HL-60 (cell line): ENCODE data around the gene RYR2.
"Not testable (repeated sequence)": the region's sequence is repeated elsewhere in the genome, so short reads cannot be mapped to it uniquely, and the experiment has no call there.

Experiments used
- DNase-seq, 2 experiments: peaks; one replicate each; pipeline ENCODE4 v3.0.0-alpha.2; 2010 to 2020; ENCODE audit warnings: low read depth in 1 of 2, low spot score in 1 of 2
- H3K27ac ChIP-seq: fragments of 250-450 bp; sonication (Bioruptor Pico); replicated peaks from 2 replicates; pipeline ENCODE4 v1.5.1; 2020; ENCODE audit warnings: mild to moderate bottlenecking, moderate library complexity
- H3K27me3 ChIP-seq: fragments of 250-450 bp; sonication (Bioruptor Pico); 2 replicates; pipeline ENCODE4 v1.5.1; 2021; ENCODE audit warnings: mild to moderate bottlenecking, moderate library complexity; ENCODE audit not compliant: insufficient read depth, poor library complexity, severe bottlenecking
- H3K4me3 ChIP-seq: replicated peaks from 2 replicates; pipeline ENCODE4 v1.5.1; 2011; ENCODE audit warnings: mild to moderate bottlenecking, control low read depth, low read length; ENCODE audit not compliant: insufficient read depth
- CTCF ChIP-seq: IDR thresholded peaks from one replicate; pipeline ENCODE4 v1.5.1; 2011; ENCODE audit warnings: low read length, control low read depth, inconsistent platforms; ENCODE audit not compliant: insufficient read depth
- GABPA ChIP-seq: IDR thresholded peaks from 2 replicates; pipeline ENCODE4 v1.6.1; 2012; ENCODE audit warnings: low read depth
- POLR2AphosphoS5 ChIP-seq: IDR thresholded peaks from 2 replicates; pipeline ENCODE4 v1.6.1; 2012; ENCODE audit warnings: low read depth
- REST ChIP-seq: IDR thresholded peaks from 2 replicates; pipeline ENCODE4 v1.6.1; 2012; ENCODE audit warnings: low read depth; ENCODE audit not compliant: insufficient replicate concordance
- SPI1 ChIP-seq: IDR thresholded peaks from 2 replicates; pipeline ENCODE4 v1.6.1; 2012; ENCODE audit warnings: low read depth, mild to moderate bottlenecking, borderline replicate concordance

The RYR2 gene

GRCh38 chr1:237269938-237270337 lies 228.0 kb downstream of the RYR2 start:
- TF ChIP-seq CTCF (no peak), REST (no peak), POLR2AphosphoS5 (no peak), GABPA (no peak), SPI1 (no peak)

GRCh38 chr1:237270353-237270752 lies 228.4 kb downstream of the RYR2 start:
- no peak for DNase-seq
- Histone ChIP-seq H3K27me3 (no peaks in the 10 kb centered on the region), H3K4me3 (no peak overlapping the region), H3K27ac (no peak overlapping the region)
- TF ChIP-seq GABPA (no peak), CTCF (no peak), POLR2AphosphoS5 (no peak), REST (no peak), SPI1 (no peak)

More at GRCh38 chr1:237269938-237270337, 228.0 kb downstream of the RYR2 start:
- no peak for DNase-seq
- no peaks in the 10 kb centered on the region for H3K27me3 ChIP-seq
- no peak overlapping the region for H3K4me3 ChIP-seq
- H3K27ac ChIP-seq = no peak overlapping the region

- not testable (repeated sequence) for H3K4me3 ChIP-seq, H3K27ac ChIP-seq, DNase-seq, H3K27me3 ChIP-seq
These were observed 236.0 kb downstream of the RYR2 start for GRCh38 chr1:237277994-237278393.

GRCh38 chr1:237279629-237280028 lies 237.6 kb downstream of the RYR2 start:
- no peak for DNase-seq
- Histone ChIP-seq H3K4me3 (no peak overlapping the region), H3K27ac (no peak overlapping the region), H3K27me3 (no peaks in the 10 kb centered on the region)
- TF ChIP-seq REST (no peak), SPI1 (no peak)
